Fibroblast of the aortic adventitia (primary cell): ENCODE results near the gene HOXA10. TPM values are rescaled to one million over a fixed set of nuclear protein-coding genes. Genes with fewer than 3 reads are reported as not detected.

Experiments used
- DNase-seq: peaks from one replicate; pipeline ENCODE4 v3.0.0-alpha.2; 2010; ENCODE audit warnings: low read depth
- H3K4me3 ChIP-seq: 2 replicates; pipeline ENCODE4 v1.5.1; 2011; ENCODE audit warnings: low read depth, mild to moderate bottlenecking, control low read depth, low read length, moderate library complexity
- CTCF ChIP-seq: IDR thresholded peaks from 2 replicates; pipeline ENCODE4 v1.5.1; 2011; ENCODE audit warnings: mild to moderate bottlenecking, low read length, control low read depth, inconsistent platforms; ENCODE audit not compliant: insufficient read depth
- total RNA-seq: library from RNA; depleted of rRNA; stranded (reverse); fragments of >200 nt; gene quantifications from 2 replicates; pipeline ENCODE4 v1.2.3, GENCODE V29; 2012; ENCODE audit warnings: low replicate concordance

Gene HOXA10
- total RNA-seq, 1 donor: not detected

- H3K4me3 ChIP-seq: peak within 1 kb of the TSS; percentile 33
- DNase-seq: no peak
- no peak for TF ChIP-seq CTCF
Measured at GRCh38 chr7:27185013-27185853, 11.1 kb upstream of the HOXA10 start, which contains the start of gene HOXA11. HOXA11 (minus strand) TSS chr7:27185232; CDS start chr7:27185144, 88 bp downstream.

DNA sequence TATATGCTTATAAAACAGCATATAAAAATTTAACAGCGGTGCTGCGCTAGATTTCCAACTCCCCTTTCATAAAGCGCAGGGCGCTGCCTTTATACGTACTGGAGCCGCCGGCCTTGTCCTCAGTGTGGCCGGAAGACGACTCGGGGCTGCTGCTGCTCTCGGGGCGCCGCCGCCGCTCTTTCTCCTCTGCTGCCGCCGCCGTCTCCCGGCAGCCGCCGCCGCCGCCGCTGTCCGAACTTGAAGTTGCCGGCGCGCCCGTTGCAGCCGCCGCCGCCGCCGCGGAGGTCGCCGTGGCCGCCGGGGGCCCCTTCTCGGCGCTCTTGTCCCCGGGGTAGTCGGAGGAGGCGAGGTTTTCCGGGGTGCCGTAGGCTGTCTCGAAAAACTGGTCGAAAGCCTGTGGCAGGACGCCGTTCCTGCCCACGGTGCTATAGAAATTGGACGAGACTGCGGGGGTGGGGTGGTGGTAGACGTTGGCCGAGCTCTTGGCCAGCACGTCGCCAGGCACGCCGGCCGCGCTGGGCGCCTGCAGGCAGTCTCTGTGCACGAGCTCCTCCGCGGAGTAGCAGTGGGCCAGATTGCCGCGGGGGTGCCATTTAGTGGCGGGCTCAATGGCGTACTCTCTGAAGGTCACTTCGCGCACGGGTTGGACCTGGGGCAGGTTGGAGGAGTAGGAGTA is 10.4 kb upstream of the HOXA10 start:
- TF ChIP-seq CTCF: no peak
- no peak for DNase-seq
- peak overlapping the region; percentile 33 for H3K4me3 ChIP-seq

GRCh38 chr7:27183682-27184336 is 9.7 kb upstream of the HOXA10 start:
- no peak for TF ChIP-seq CTCF
- peak overlapping the region; percentile 10 for H3K4me3 ChIP-seq
- no peak for DNase-seq

GRCh38 chr7:27182861-27183681 is 9.0 kb upstream of the HOXA10 start:
- TF ChIP-seq CTCF: no peak
- no peak overlapping the region for H3K4me3 ChIP-seq
- DNase-seq: no peak

- no peak overlapping the region for H3K4me3 ChIP-seq
- no peak for TF ChIP-seq CTCF
- DNase-seq: no peak
Measured at GRCh38 chr7:27182285-27182841, 8.2 kb upstream of the HOXA10 start.

DNA sequence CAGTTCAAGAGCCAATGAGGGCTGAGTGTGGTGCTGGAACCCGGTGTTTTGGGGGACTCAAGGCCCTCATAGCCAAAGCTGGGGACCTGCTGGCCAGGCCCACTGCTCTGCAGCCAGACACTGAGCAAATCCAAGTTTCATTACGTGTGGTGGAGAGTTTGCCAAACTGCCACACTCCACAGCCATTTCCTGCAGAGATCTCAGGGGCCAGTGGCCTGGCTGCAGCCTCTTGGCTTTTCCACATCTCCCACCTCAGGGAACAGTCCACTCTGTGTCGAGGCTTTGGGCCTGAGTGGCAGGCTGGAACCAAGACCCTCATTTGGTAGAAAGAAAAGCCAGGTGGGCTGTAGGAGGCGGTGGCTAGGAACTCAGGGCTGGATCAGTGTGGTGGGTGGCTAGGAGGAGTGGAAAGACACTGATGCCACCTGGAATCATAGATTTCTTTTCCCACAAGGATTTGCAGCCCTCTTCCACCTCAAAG is 7.7 kb upstream of the HOXA10 start:
- TF ChIP-seq CTCF: no peak
- DNase-seq: no peak
- no peak overlapping the region for H3K4me3 ChIP-seq
